C4-2B (cell line): ENCODE data around the gene RAB44.

Experiments
- ZFX ChIP-seq: fragments of 450-650 bp; IDR thresholded peaks from 2 replicates; pipeline ENCODE4 v1.6.1; 2017
- TF ChIP-seq, protein P1 (sequence below): fragments of 450-650 bp; conservative IDR thresholded peaks from 2 replicates; pipeline ENCODE4 v1.5.1; 2017; ENCODE audit warnings: mild to moderate bottlenecking

DNA sequence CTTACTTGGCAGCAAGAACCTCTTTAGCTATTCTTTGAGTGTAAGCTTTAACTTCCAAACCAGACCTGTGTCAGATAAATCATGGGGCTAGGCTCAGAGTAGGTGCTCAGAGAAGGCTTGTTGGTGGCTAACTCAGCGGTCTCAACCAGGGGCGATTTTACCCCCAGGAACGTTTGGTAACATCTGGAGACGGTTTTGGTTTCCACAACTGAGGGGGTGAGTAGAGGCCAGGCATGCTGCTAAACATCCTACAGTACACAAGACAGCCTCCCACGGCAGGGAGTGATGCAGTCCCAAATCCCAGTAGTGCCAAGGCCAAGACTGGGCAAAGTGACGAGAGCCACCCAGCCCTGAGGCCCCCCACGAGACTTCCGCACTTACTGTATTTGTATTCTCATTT lies 59.2 kb downstream of the RAB44 start:
- TF ChIP-seq, protein P1, sequence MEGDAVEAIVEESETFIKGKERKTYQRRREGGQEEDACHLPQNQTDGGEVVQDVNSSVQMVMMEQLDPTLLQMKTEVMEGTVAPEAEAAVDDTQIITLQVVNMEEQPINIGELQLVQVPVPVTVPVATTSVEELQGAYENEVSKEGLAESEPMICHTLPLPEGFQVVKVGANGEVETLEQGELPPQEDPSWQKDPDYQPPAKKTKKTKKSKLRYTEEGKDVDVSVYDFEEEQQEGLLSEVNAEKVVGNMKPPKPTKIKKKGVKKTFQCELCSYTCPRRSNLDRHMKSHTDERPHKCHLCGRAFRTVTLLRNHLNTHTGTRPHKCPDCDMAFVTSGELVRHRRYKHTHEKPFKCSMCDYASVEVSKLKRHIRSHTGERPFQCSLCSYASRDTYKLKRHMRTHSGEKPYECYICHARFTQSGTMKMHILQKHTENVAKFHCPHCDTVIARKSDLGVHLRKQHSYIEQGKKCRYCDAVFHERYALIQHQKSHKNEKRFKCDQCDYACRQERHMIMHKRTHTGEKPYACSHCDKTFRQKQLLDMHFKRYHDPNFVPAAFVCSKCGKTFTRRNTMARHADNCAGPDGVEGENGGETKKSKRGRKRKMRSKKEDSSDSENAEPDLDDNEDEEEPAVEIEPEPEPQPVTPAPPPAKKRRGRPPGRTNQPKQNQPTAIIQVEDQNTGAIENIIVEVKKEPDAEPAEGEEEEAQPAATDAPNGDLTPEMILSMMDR: no peak
- TF ChIP-seq ZFX: no peak
